HTERT RPE-1 (cell line): ENCODE results near the gene PAFAH1B1.
"Not testable (repeated sequence)": the region's sequence is repeated elsewhere in the genome, so short reads cannot be mapped to it uniquely, and the experiment has no call there.

Experiments used
- in situ Hi-C: fragments of 300-500 bp; cut with MboI; formaldehyde crosslinking; loops from 4 replicates; pipeline ENCODE4 v1.14.3; 2020; ENCODE audit warnings: low sequenced_read_pairs

The PAFAH1B1 gene

DNA sequence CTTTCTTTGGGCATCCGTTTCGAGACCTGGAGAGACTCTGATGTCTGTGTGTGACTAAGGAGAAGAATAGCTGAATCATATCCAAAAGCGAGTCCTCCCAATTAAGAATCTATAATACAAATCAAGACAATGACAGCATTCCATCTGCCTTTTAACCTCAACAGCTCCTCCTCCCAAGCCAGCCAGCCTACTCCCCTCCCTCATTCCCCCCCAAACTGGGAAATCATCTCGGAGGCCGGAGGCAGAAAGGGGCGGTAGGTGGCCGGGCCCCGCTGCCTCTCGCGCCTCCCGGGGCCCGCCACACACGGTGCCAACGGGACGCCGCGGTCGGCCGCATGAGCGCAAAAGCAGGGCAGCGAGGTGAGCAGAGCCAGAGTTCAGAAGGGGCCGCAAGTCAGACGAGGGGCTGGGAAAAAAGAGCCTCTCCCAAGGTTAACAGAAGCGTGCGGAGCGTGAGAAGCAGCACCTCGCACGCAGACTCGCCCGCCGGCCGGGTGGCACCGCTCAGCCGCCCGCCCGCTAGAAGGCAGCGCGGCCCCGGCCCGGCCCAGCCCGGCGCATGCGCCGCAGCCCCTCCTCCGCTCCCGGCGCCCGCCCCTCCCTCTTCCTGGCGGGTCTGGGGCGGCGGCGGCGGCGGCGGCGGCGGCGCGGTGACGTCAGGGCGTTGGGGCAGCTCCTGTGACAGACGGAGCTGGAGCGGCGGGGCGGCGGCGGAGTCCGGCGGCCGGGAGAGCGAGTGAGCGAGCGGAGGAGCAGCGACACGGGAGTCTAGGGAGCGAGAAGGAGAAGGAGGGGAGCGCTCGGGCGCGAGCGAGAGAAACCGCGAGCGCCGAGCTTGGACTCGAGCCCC, at the start of gene PAFAH1B1:
TSS of gene PAFAH1B1 (plus strand) at position 684 of the 850 bp plus-strand sequence. CDS start 44,635 bp downstream, outside the sequence.
- in situ Hi-C loops: no loop called here

DNA sequence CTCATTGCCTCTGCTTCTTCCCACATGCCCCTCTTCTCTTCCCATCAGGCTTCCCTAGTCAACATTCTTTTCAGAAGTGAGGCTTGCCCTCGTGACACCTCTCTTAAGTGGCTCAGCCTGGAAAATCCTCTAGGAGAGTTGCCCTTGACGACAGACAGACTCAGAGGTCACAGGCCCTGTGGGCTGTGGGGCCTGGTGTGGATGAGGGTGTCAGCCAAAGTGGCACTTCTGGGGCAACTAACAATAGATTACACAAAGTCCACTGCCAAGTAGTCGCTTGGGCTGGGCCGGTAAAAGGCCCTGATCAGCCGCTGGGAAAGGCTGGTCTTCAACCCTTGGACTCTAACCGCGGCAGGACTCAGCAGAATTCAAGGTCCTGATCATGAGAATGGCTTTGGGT, 48.1 kb upstream of the PAFAH1B1 start:
- in situ Hi-C loops: no loop called here

DNA sequence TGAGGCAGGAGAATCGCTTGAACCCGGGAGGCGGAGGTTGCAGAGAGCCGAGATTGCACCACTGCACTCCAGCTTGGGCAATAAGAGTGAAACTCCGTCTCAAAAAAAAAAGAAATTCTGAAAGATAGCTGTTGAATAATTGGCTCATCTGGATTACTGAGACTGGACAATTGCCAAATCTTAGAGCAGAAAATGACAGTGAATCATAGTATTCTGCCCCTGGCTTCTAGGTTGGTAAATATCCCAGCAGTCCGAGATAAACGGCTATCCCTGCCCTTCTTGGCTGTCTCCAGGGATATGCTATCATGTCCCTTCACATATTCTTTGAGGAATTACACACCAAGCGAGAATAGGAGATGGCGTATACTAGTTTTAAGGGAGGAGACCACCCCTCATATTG, 46.3 kb upstream of the PAFAH1B1 start:
- in situ Hi-C loops: no loop called here

DNA sequence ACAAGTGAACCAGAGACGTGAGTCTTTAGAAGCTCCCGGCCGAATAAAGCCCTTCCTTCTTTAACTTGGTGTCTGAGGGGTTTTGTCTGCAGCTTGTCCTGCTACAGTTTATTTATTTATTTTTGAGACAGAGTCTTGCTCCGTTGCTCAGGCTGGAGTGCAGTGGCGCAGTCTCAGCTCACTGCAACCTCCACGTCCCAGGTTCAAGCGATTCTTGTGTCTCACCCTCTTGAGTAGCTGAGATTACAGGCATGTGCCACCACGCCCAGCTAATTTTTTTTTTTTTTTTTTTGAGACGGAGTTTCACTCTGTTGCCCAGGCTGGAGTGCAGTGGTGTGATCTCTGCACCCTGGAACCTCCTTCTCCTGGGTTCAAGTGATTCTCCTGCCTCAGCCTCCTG, 45.4 kb upstream of the PAFAH1B1 start:
- in situ Hi-C loops: not testable (repeated sequence)

- in situ Hi-C loops: no loop called here
These were observed 43.9 kb upstream of the PAFAH1B1 start for GRCh38 chr17:2549392-2550211.

DNA sequence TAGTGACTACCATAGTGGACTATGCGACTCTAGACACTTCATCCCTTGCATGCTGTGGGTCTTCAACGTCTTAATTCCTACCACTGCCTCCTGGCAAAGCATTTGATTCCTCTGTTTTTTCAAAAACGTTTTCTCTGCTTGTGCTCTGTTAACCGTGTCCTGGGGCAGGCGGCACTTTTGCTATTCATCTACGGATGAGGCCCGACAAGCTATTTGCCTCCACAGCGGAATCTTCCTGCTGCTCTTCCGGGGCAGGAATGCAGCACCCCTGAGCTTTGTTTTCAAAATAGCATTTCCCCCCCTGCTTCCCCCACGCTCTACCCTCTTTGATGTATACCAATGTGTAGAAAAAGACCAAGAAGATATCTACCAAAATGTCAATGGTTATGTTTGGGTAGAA, 42.0 kb upstream of the PAFAH1B1 start:
- in situ Hi-C loops: no loop called here

DNA sequence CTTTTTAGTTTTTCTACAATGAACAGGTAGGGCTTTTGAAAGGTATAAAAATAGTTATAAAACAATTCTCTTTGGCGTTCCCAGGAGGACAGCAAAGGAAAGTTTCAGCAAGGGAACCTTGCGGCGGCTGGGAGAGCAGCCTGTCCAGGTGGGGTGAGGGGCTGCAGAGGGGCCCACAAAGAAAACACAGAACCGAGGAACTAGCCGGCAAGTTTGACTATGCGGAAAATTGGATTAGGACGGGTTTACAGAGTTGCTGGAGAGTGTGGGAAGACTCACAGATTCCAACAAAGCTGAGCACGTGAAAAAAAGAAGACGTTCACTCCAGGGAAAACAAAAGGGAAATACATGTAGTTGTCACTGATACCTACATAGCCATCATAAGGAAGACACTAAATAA, 41.5 kb upstream of the PAFAH1B1 start:
- in situ Hi-C loops: no loop called here

DNA sequence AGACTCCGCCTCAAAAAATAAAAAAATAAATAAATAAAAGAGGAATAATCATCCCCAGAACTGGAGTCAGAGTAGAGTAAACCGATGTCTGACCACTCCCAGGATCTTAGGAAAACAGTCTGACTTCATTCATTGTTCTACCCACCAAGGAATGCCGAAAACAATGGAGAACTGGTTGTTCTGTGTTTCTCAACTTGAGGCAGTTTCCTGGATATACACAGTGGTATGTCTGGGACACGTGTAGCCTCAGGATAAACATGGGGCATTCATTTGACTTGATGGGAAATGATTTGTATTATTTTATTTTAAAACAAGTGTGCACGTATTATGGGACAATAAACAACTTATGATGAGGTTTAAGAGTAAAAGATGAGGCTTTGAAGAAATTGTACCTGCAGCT, 32.8 kb upstream of the PAFAH1B1 start:
- in situ Hi-C loops: no loop called here

GRCh38 chr17:2562162-2562858, 31.1 kb upstream of the PAFAH1B1 start:
- in situ Hi-C loops: no loop called here

- in situ Hi-C loops: no loop called here
These were observed 30.4 kb upstream of the PAFAH1B1 start for GRCh38 chr17:2563061-2563460.

- in situ Hi-C loops: no loop called here
These were observed 29.9 kb upstream of the PAFAH1B1 start for GRCh38 chr17:2563543-2563942.

- in situ Hi-C loops: no loop called here
These were observed 28.6 kb upstream of the PAFAH1B1 start for GRCh38 chr17:2564877-2565276.

- in situ Hi-C loops: no loop called here
These were observed 27.4 kb upstream of the PAFAH1B1 start for GRCh38 chr17:2566056-2566455.

DNA sequence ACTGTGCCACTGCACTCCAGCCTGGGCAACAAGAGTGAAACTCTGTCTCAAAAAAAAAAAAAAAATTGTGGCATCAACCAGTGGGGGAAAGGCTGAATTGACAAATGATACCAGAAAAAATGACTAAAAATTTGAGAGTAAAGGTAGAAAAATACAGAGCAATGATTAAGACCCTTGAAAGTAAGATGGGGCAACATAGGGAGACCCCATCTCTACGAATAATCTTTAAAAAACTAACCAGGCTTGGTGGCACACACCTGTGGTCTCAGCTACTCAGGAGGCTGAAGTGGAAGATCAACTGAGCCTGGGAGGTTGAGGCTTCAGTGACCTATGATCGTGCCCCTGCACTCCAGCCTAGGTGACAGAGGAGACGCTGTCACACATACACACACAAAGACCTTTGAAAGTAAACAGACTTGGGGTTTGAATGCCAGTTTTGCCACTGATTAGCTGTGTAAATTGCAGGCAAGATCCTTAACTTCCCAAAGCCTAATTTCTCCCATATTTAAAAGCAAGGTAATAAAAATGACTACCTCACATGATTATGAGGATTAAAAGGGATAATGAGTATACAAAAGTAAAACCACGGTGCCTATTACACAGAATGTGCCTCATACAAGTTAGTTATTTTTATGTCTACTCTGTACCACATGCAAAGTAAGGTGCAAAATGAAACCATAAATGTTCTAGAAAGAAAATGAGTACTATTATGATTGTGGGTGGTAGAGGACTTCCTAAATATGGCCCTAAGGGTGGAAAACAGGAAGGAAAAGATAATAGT, 21.7 kb upstream of the PAFAH1B1 start:
- in situ Hi-C loops: no loop called here

DNA sequence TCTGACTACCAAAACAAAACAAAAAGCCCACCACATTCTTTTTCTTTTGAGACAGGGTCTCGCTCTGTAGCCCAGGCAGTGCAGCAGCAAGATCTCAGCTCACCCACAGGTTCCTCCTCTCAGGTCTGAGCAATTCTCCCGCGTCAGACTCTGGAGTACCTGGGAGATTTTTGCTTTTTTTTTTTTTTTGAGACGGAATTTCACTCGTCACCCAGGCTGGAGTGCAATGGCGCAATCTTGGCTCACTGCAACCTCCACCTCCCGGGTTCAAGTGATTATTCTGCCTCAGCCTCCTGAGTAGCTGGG, 21.2 kb upstream of the PAFAH1B1 start:
- in situ Hi-C loops: not testable (repeated sequence)

GRCh38 chr17:2580151-2580550, 13.3 kb upstream of the PAFAH1B1 start:
- in situ Hi-C loops: no loop called here

DNA sequence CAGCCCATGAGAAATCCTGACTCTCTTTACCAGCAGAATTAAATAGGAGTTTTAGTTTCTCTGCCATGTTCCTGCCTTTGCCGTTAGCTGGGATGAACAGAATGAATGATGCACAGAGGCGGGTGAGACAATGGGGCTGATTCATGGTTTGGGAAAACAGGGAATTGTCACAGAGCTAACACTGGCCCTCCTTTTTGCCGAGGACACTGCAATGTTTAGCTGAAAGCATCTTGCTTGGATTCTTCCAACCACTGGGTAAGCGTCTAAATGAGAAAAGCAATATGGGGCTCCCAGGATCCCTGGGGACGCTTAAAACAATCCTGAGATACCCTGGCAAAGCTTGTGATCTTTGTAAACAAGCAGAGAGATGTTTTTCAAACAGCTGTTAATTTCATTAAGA, 12.8 kb upstream of the PAFAH1B1 start:
- in situ Hi-C loops: no loop called here

DNA sequence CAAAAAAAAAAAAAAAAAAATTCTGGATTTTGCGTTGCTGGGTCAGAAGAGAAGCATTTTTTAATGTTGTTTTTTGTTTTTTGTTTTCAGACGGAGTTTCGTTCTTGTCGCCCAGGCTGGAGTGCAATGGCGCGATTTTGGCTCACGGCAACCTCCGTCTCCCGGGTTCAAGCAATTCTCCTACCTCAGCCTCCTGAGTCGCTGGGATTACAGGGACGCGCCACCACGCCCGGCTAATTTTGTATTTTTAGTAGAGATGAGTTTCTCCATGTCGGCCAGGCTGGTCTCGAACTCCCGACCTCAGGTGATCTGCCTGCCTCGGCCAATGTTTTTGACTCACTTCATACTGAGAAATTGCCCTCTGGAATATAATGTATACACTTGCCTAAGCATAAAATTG, 11.0 kb upstream of the PAFAH1B1 start:
- in situ Hi-C loops: no loop called here

- in situ Hi-C loops: no loop called here
These were observed 2.3 kb upstream of the PAFAH1B1 start for GRCh38 chr17:2591040-2591640.
